ENCODE data around the gene ADGRB2. TPM values are rescaled to one million over a fixed set of nuclear protein-coding genes. Genes with fewer than 3 reads are reported as not detected.

ADGRB2 gene
- total RNA-seq, 1 experiment from 2014 or later: 34.8 TPM

DNA sequence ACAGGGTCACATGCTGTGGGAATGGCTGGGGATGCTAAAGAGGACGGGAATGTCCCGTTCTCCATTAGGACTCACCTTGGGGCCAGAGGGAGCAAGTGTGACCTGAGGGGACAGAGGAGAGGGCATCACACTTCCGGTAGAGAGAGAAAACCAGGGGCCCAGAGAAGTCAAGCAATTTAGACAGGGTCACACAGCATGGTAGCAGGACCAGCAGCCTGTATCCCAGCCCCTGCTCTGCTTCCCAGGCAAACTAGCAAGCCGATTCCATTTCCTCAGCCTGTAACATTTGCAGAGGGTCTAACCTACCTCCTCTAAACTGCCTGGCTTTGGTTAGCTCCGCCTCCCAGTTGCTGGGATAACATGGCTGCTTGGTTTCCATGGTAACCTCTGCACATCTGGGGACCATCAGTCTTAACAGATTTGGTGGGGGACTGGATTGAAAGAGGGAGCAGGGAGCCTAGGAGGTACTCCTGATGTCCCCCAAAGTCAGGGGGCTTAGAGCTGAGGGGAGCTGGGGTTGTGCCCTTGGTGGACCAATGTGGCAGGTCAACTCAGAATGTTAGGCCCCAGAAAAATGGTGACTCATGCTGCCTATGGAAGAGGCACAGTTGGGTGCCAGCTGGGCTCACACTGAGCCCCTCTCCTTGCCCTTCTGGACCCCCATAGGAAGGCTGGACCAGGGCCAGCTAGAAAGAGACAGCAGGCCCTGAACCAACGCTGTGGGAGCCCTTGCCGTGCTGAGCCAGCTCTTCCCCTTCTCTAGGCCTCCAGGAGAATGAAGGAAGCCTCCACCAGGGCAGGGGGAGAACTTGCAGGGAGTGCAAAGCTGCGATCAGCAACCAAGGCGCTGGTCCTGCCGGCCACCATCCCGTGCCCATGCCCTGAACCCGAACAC, 69.8 kb downstream of the ADGRB2 start:
- CTCF ChIA-PET: interaction anchor here (0.5 kb wide), 1 partner anchor 13 kb away, joined by 12 read pairs; no protein-coding TSS in a partner anchor
- Histone ChIP-seq H3K27ac (ENCODE audit: low read length) (no peak overlapping the region), H3K27me3 (ENCODE audit: control insufficient read depth, insufficient read depth, low read length) (no peaks in the 10 kb centered on the region), H3K36me3 (ENCODE audit: control insufficient read depth, insufficient read depth, low read length) (no peaks in the 10 kb centered on the region), H3K4me3 (ENCODE audit: low read depth in 2 of 2, low read length in 2 of 2) (no peak overlapping the region), H3K4me1 (ENCODE audit: control insufficient read depth, insufficient read depth, low read length) (peaks cover 29% of the 10 kb centered on the region), H3K9me3 (ENCODE audit: control insufficient read depth, insufficient read depth, low read depth, low read length) (no peaks in the 10 kb centered on the region)
- no peak for ATAC-seq
- POLR2A ChIA-PET: no interaction called here
- DNase-seq (ENCODE audit: low read depth, low spot score): no peak
- BruUV-seq (replicated peaks): no TSS peak
- in situ Hi-C loops (cut with HindIII; ENCODE audit: low pct_unique_long_range_greater_than_20kb, low sequenced_read_pairs): no loop called here
- intact Hi-C loops (cut with micrococcal nuclease; ENCODE audit: unreplicated experiment): no loop called here
- TF ChIP-seq, protein P1, sequence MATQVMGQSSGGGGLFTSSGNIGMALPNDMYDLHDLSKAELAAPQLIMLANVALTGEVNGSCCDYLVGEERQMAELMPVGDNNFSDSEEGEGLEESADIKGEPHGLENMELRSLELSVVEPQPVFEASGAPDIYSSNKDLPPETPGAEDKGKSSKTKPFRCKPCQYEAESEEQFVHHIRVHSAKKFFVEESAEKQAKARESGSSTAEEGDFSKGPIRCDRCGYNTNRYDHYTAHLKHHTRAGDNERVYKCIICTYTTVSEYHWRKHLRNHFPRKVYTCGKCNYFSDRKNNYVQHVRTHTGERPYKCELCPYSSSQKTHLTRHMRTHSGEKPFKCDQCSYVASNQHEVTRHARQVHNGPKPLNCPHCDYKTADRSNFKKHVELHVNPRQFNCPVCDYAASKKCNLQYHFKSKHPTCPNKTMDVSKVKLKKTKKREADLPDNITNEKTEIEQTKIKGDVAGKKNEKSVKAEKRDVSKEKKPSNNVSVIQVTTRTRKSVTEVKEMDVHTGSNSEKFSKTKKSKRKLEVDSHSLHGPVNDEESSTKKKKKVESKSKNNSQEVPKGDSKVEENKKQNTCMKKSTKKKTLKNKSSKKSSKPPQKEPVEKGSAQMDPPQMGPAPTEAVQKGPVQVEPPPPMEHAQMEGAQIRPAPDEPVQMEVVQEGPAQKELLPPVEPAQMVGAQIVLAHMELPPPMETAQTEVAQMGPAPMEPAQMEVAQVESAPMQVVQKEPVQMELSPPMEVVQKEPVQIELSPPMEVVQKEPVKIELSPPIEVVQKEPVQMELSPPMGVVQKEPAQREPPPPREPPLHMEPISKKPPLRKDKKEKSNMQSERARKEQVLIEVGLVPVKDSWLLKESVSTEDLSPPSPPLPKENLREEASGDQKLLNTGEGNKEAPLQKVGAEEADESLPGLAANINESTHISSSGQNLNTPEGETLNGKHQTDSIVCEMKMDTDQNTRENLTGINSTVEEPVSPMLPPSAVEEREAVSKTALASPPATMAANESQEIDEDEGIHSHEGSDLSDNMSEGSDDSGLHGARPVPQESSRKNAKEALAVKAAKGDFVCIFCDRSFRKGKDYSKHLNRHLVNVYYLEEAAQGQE (IDR thresholded peaks at IDR 0.05; ENCODE audit: insufficient read depth in 1 of 2, low read depth in 2 of 2, low read length in 1 of 2): no peak
- TF ChIP-seq TCF7L2 (IDR thresholded peaks at IDR 0.05; ENCODE audit: low read depth, low read length) (no peak), POLR2AphosphoS5 (IDR thresholded peaks at IDR 0.05; ENCODE audit: low read depth, low read length) (no peak), SIN3A (IDR thresholded peaks at IDR 0.05; ENCODE audit: borderline replicate concordance, insufficient read depth, low read depth, low read length) (no peak)
- TF ChIP-seq, protein P2, sequence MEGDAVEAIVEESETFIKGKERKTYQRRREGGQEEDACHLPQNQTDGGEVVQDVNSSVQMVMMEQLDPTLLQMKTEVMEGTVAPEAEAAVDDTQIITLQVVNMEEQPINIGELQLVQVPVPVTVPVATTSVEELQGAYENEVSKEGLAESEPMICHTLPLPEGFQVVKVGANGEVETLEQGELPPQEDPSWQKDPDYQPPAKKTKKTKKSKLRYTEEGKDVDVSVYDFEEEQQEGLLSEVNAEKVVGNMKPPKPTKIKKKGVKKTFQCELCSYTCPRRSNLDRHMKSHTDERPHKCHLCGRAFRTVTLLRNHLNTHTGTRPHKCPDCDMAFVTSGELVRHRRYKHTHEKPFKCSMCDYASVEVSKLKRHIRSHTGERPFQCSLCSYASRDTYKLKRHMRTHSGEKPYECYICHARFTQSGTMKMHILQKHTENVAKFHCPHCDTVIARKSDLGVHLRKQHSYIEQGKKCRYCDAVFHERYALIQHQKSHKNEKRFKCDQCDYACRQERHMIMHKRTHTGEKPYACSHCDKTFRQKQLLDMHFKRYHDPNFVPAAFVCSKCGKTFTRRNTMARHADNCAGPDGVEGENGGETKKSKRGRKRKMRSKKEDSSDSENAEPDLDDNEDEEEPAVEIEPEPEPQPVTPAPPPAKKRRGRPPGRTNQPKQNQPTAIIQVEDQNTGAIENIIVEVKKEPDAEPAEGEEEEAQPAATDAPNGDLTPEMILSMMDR (IDR thresholded peaks at IDR 0.05): no peak

DNA sequence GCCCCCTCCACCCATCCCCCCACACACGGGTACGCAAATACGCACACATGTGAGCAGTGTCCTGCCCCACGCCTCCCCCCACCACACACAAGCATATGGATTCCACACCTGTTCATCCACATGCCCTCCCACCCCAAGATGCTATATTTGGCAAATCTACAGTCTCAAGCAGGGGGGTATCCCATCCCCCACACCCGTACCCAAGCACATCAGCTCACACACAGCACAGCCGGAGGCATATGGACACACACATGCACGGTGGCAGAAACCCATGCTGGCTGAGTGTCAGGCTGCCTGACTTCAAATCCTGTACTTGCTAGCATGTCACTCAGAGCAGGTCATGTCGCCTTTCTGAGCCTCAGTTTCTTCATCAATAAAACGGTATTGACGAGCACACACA, 70.9 kb downstream of the ADGRB2 start:
- ChIA-PET CTCF (no interaction called here), POLR2A (no interaction called here)
- Histone ChIP-seq H3K4me3 (ENCODE audit: low read depth in 2 of 2, low read length in 2 of 2) (no peak overlapping the region), H3K36me3 (ENCODE audit: control insufficient read depth, insufficient read depth, low read length) (no peaks in the 10 kb centered on the region), H3K9me3 (ENCODE audit: control insufficient read depth, insufficient read depth, low read depth, low read length) (no peaks in the 10 kb centered on the region), H3K4me1 (ENCODE audit: control insufficient read depth, insufficient read depth, low read length) (peaks cover 26% of the 10 kb centered on the region), H3K27me3 (ENCODE audit: control insufficient read depth, insufficient read depth, low read length) (no peaks in the 10 kb centered on the region), H3K27ac (ENCODE audit: low read length) (no peak overlapping the region)
- ATAC-seq: no peak
- intact Hi-C loops (cut with micrococcal nuclease; ENCODE audit: unreplicated experiment) (no loop called here), in situ Hi-C loops (cut with HindIII; ENCODE audit: low pct_unique_long_range_greater_than_20kb, low sequenced_read_pairs) (no loop called here)
- no TSS peak for BruUV-seq (replicated peaks)
- TF ChIP-seq TCF7L2 (IDR thresholded peaks at IDR 0.05; ENCODE audit: low read depth, low read length) (no peak), POLR2AphosphoS5 (IDR thresholded peaks at IDR 0.05; ENCODE audit: low read depth, low read length) (no peak), SIN3A (IDR thresholded peaks at IDR 0.05; ENCODE audit: borderline replicate concordance, insufficient read depth, low read depth, low read length) (no peak)
- TF ChIP-seq, protein P2 (IDR thresholded peaks at IDR 0.05): no peak
- DNase-seq (ENCODE audit: low read depth, low spot score): no peak
